Measurements from ENCODE around the gene MRPL20. TPM values are rescaled to one million over a fixed set of nuclear protein-coding genes. Genes with fewer than 3 reads are reported as not detected.
A peak's percentile ranks its signal among the peaks of the same experiment; 100 is the strongest.

Gene MRPL20
- total RNA-seq, 1 donor from 2014 or later = 108 TPM

DNA sequence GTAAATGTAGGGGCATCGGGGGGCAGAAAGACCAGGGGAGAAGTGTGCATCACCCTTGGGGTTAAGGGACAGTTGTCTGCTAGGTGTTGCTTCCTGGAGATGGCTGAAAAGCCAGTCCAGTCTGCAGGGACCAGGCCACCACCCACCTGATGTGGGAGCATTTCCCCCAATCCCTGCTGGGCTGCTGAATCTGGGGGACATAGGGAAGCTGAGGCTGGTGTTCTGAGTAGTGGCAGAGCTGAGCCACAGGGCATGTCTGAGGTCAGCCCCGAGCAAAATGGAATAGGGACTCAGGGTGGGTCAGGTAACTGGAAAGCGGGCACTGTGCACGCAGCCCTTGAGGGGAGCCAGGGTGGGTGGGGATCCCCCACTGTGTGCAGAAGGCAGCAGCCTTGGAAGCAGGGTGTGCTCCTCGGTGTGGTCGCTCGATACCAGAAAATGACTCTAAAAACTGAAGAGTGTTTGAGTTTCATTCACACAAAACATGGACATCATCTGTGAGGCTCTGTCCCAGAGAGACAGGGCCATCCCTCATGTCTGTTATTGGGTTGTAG, 5.6 kb downstream of the MRPL20 start:
- no peak for DNase-seq (ENCODE audit: extremely low spot score, unreplicated experiment)
- Mint-ChIP-seq H3K36me3 (peaks cover 16% of the 10 kb centered on the region), H3K27ac (peak overlapping the region; percentile 86), H3K27me3 (no peaks in the 10 kb centered on the region), H3K4me1 (ENCODE audit: unreplicated experiment) (peaks cover 16% of the 10 kb centered on the region), H3K4me3 (peak overlapping the region; percentile 77), H3K9me3 (no peaks in the 10 kb centered on the region)
- TF ChIP-seq, protein P1, sequence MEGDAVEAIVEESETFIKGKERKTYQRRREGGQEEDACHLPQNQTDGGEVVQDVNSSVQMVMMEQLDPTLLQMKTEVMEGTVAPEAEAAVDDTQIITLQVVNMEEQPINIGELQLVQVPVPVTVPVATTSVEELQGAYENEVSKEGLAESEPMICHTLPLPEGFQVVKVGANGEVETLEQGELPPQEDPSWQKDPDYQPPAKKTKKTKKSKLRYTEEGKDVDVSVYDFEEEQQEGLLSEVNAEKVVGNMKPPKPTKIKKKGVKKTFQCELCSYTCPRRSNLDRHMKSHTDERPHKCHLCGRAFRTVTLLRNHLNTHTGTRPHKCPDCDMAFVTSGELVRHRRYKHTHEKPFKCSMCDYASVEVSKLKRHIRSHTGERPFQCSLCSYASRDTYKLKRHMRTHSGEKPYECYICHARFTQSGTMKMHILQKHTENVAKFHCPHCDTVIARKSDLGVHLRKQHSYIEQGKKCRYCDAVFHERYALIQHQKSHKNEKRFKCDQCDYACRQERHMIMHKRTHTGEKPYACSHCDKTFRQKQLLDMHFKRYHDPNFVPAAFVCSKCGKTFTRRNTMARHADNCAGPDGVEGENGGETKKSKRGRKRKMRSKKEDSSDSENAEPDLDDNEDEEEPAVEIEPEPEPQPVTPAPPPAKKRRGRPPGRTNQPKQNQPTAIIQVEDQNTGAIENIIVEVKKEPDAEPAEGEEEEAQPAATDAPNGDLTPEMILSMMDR (conservative IDR thresholded peaks at IDR 0.05) = no peak

DNA sequence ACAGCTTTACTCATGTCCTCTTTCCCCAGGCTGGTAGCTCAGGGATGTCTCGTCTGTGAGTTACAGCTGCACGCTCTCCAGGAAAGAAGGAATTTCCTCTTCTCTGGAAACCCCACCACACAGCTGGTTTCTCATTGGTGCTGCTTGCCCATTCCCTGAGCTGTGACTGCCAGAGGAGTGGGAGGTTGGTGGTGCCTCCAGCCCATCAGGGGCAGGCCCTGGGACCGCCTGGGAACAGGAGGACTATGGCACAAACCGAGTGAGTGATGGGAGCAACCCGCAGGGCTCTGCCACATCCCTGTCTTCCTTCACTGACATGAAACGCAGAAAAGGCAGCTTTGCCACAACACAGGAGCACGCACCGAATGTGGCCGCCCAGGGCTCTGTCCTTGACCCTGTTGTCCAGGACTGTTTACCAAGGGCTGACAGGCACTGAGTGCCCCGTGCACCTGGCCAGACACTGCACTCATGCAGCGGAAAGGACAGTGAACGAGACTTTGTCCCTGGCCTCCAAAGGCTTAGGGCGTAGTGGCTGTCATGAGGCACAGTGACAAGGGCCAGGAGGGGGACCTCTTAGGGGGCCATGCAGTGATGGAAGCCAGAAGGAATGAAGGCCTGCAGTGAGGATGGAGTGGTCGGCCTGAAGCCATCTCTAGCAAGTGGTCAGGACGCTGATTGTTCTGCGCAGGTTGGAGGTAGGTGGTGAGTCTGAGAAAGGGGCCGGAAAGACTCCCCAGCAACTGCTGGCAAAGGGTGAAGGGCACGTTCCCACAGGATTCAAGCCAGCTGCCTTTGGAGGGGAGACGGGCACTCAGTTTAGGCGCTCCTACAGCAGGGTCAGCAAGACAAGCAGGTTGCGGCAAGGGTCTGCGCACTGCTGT, 6.3 kb downstream of the MRPL20 start:
- TF ChIP-seq, protein P1 (conservative IDR thresholded peaks at IDR 0.05) = no peak
- Mint-ChIP-seq H3K4me1 (ENCODE audit: unreplicated experiment) (peaks cover 16% of the 10 kb centered on the region), H3K9me3 (no peaks in the 10 kb centered on the region), H3K36me3 (peaks cover 16% of the 10 kb centered on the region), H3K27me3 (no peaks in the 10 kb centered on the region), H3K27ac (peak overlapping the region; percentile 72), H3K4me3 (peak overlapping the region; percentile 89)
- DNase-seq (ENCODE audit: extremely low spot score, unreplicated experiment) = no peak

DNA sequence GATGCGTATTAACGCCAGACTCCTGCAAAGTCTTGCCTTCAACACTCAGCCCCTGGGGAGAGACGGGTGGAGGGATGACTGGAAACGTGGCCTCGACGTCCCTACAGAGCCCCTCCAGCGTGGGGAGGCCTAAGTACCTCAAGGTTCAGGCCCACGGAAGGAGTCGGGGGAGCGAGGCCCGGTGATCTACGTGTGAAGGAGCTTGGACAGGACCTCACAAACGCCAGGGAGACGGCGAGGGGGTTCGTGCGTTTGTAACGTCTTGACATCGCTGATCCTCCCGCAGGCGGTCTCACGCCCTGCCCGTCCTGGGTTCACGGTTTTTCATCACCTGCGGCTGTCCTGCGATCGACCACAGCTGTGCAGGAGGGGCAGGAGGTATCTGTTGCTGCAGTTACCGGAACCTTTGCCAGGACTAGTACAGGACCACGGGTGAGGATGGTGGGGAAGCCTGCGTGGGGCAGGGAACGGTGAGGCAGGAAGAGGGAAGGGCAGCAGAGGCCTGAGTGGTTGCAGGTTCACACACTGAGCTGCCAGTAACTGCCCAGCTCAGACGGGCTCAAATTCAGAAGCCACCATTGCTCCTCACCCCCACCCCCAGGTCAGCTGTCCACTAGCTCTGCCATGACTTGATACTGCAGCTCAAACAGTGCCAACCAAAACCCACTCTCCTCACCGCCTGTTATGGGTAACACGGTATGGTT, 7.1 kb downstream of the MRPL20 start:
- Mint-ChIP-seq H3K27me3 (no peaks in the 10 kb centered on the region), H3K4me3 (peak overlapping the region; percentile 89), H3K9me3 (no peaks in the 10 kb centered on the region), H3K36me3 (peaks cover 23% of the 10 kb centered on the region), H3K4me1 (ENCODE audit: unreplicated experiment) (peaks cover 16% of the 10 kb centered on the region), H3K27ac (peak overlapping the region; percentile 72)
- no peak for DNase-seq (ENCODE audit: extremely low spot score, unreplicated experiment)
- TF ChIP-seq, protein P1 (conservative IDR thresholded peaks at IDR 0.05) = no peak

DNA sequence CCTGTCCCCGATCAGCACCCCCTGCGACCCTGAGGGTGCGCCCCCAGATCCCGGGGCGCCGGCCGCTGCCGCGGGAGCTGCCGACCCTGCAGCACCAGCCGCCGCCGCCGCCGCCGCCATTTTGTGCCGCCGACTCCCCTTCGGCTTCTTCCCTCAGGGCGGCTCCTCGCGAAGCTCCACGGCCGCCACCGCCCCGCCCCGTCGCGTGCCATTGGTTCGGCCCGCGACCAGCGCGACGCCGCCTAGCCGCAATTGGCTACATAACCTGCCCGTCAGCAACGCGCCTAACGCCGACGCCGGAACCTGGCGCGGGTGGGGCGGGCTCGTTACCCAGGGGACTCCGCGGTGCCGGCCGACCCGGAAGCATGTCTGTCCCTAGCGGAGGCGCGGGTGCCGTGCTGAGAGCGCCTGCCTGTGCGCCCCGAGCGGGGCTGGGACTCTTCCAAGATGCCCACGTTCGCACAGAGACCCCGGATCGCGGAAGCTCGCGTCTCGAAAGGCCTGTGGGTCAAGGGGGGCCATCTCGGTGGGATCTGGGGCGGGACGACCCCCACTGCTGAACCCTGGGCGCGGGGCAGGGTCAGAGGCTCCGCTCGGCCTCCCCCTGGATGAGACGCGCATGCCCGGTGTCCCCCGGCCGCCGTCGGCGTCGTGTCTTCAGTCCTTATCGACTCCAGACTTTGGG, 7.8 kb downstream of the MRPL20 start, which contains the start of gene CCNL2:
CCNL2 (minus strand) TSS at position 149 of the 685 bp plus-strand sequence; CDS start at position 120, 29 bp downstream.
- peak; percentile 100 for DNase-seq (ENCODE audit: extremely low spot score, unreplicated experiment)
- Mint-ChIP-seq H3K27me3 (no peaks in the 10 kb centered on the region), H3K4me3 (peak within 1 kb of the TSS; percentile 95), H3K9me3 (no peaks in the 10 kb centered on the region), H3K27ac (peak within 1 kb of the TSS; percentile 95), H3K4me1 (ENCODE audit: unreplicated experiment) (peaks cover 16% of the 10 kb centered on the region), H3K36me3 (peaks cover 25% of the 10 kb centered on the region)
- TF ChIP-seq, protein P1 (conservative IDR thresholded peaks at IDR 0.05) = peak; percentile 80

DNA sequence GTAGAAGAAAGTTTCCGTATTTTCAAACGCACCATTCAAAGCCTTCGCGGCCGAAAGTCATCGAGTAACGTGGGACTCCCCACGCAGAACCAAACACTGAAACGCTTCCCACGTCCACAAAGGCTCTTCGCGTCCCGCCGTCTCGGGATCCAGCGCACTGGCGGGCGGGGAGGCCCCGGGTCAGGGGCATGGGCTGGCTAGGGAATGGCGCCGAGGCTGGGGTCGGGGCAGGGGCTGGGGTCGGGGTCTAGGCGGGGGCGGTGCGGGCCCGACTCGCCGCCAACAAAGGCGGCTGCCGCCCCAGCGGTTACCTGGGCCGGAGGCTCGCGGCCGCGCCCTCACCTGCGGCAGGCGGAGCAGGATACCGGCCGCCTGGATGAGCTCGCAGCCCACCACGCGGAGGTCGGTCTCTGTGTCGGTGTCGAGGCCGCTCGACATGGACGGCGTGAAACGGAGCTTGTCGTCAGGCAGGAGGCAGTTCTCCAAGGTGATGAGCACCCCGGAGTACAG, 8.4 kb downstream of the MRPL20 start:
- Mint-ChIP-seq H3K4me3 (peak overlapping the region; percentile 95), H3K27me3 (no peaks in the 10 kb centered on the region), H3K4me1 (ENCODE audit: unreplicated experiment) (peaks cover 14% of the 10 kb centered on the region), H3K9me3 (no peaks in the 10 kb centered on the region), H3K27ac (peak overlapping the region; percentile 95), H3K36me3 (peaks cover 24% of the 10 kb centered on the region)
- TF ChIP-seq, protein P1 (conservative IDR thresholded peaks at IDR 0.05) = no peak
- DNase-seq (ENCODE audit: extremely low spot score, unreplicated experiment) = no peak
